Measurements from ENCODE around the gene ZNF280C. TPM values are rescaled to one million over a fixed set of nuclear protein-coding genes. Genes with fewer than 3 reads are reported as not detected.
A peak's percentile ranks its signal among the peaks of the same experiment; 100 is the strongest.

The ZNF280C gene
- total RNA-seq, 1 donor from 2014 or later: 1.5 TPM

DNA sequence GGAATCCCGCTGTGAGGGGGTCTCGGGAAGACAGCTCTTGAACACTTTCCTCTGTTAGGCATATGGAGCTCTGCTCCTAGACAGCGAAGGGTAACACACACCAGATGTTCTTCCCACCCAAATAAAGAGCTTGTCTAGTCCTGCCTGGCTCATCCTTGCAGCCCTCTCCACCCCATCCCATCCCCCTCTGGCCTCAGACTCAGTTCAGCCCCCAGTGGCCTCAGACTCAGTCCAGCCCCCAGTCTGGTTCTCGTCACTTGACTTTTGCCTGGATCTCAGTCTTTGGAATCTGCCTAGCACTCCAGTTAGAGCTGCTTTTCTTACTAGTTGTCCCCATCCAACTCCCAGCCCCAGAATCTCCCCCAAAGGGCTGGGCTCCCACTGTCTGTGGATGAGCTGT, 82.0 kb downstream of the ZNF280C start:
- no peak for ATAC-seq
- DNase-seq (ENCODE audit: missing footprints): no peak

DNA sequence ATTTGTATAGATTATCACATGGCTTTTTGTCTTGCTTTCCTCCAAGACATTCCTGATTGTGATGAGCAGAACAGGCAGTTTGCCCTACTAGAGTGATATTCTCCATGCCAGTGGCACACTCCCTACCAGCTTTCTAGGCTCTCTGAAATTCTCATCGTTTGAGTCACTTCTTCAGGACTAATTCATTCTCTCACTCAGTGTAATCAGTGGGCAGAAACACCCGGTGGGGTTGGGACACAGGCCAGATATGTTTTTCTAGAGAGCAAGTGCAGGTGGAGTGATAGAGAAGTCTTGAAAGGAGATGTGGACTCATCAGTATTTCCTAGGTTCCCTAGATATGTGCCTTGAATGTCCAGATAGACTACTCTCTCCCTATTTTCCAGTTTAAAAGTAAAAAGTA, 83.8 kb downstream of the ZNF280C start:
- intact Hi-C loops (cut with DNase I): no loop called here
- ATAC-seq: no peak
- DNase-seq (ENCODE audit: missing footprints): no peak

More for the DNA sequence above, 82.0 kb downstream of the ZNF280C start:
- intact Hi-C loops (cut with DNase I): no loop called here

DNA sequence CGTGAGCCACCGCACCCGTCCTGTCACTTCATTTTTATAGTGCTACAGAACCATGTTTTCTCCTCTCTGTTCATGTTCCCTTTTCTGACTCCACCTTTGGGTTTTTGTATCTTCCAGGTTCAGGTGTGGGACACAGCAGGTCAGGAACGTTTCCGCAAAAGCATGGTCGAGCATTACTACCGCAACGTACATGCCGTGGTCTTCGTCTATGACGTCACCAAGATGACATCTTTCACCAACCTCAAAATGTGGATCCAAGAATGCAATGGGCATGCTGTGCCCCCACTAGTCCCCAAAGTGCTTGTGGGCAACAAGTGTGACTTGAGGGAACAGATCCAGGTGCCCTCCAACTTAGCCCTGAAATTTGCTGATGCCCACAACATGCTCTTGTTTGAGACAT, 84.5 kb downstream of the ZNF280C start:
- intact Hi-C loops (cut with DNase I): no loop called here
- no peak for DNase-seq (ENCODE audit: missing footprints)
- no peak for ATAC-seq

DNA sequence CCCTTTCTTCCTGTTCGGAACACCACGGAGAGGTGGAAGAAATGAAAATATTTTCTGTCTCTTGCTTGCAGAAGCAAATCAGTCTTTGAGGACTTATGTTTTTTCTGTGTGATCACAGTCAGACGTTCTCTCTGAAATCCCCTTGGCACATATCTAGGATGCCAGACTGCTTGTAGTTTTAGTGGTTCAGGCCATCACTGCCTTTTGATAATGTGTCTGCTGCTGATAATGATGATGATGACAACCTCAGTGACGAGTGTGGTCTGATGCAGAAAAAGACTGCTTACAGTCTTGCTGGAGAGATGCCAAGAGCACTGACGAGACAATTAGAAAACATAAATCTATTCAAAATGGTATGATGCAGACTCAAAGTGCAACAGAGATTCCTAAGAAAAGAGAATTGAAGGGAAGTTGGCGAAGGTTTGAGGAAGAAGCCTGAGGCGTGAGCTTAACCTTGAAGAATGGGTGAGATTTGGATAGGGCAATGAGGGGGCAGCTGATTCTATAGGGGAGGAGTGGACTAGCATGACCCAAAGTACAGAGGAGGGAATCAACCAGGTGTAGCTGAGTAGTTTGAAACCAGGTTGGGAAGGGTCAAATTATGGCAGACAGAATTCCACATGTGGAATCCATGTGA, 89.0 kb downstream of the ZNF280C start:
- ATAC-seq: no peak
- intact Hi-C loops (cut with DNase I): no loop called here
- DNase-seq (ENCODE audit: missing footprints): no peak

DNA sequence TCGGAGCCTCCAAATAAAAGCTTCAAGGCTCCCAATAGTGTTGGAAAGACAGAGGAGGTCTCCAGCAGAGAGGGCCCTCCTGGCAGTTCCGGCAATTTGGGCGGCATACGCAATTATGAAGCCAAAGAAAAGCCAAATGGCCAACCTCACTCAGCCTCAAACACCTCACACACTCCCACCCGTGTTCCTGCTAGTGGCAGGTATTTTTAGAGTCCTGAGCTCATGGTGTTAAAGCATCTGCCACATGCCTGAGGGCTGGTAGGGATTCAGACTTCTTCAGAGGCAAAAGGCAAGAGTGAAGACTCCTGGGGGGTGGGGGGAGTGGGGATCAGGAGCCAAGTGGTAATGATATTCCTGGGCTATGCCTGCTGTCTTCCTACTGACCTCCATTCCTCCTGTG, 89.5 kb downstream of the ZNF280C start:
- no peak for ATAC-seq
- no peak for DNase-seq (ENCODE audit: missing footprints)
- intact Hi-C loops (cut with DNase I): no loop called here

DNA sequence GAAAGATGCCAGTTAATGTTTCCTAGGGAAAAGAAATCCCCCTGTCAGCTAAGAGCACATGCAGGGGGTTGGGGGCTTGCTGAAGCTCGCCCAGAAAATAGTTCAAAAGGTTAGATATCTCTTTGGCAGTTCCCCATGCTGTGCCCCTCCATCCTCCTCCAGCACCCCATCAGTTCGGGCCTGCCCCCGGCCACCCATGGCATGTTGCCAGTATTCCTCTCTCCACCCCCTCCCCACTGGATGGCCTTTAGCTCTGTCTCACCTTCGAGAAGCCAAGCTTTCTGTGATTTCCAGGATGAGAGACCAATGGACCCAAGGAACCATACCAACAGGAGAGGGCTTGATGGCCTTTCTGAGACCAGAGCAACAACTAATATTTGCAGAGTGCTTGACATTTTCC, 91.8 kb downstream of the ZNF280C start:
- intact Hi-C loops (cut with DNase I): no loop called here
- DNase-seq (ENCODE audit: missing footprints) (no peak), ATAC-seq (no peak)

DNA sequence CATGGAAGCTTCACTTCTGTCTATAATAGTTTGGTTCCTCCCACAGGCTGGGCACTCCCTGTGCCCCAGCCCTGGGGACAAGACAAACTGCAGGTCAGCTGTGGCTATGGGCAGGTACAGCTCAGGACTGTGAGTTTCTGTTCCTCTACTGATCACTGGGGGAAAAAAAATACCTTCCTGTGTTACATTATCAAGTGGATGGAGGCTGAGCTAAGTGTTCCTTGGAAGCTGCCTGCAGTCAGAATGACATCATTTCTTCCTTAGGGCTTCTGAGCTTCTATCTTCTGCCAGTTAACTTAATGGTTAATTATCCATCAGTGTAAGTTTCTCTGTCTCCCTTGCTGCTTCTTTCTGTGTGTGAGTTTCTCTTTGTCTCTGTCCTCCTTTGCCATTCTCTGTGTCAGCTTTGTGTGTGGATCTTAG, 92.3 kb downstream of the ZNF280C start:
- intact Hi-C loops (cut with DNase I): no loop called here
- DNase-seq (ENCODE audit: missing footprints): no peak
- ATAC-seq: no peak

DNA sequence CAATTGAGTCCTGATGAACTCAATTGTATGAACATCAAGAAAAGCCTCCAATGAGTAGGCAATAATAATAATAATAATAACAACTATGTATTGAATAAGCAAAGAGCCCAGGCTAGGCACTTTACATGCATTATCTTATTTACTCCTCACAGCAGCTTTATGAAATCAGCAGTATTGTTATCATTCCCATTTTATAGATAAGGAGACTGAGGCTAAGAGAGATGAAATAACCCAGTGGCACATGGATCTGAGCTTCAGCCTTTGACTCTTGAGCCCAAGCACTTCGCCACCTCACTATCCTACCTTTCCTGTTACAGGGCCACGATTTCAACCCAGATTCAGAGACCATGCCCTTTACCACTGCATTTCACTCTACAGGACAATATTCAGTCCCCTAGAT, 93.8 kb downstream of the ZNF280C start:
- ATAC-seq (no peak), DNase-seq (ENCODE audit: missing footprints) (no peak)
- intact Hi-C loops (cut with DNase I): no loop called here

DNA sequence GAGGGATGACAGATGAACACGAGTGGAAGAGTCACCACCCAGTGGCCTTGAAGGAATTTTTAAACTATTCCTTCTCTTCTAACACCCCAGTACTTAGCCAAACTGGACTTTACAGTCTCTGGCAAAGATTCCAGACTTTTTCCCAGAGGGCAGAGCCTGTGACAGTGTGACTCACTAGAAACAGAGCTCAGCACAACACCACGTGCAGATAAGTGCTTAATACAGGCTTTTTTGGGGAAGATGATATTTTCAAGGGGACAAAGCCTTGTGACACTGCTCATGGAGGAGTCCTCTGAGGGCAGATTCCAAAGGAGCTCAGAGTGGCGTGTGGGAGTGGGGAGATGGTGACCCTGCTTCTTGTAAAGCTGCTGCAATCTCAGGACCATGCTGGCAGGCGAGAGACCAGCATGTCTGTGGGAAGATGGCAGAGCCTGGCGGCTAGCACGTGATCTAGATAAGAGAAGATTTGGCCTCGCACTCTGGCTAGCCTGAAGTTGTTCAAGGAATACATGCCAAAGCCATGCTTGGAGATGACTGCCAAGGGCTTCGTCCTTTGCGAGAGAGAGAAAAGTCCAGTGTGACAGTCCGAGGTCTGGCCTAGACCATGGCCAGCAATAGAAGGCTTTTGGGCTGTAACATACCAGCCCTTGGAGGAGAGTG, 94.5 kb downstream of the ZNF280C start:
- intact Hi-C loops (cut with DNase I): no loop called here
- ATAC-seq (peak; percentile 89), DNase-seq (ENCODE audit: missing footprints) (peak; percentile 72)

DNA sequence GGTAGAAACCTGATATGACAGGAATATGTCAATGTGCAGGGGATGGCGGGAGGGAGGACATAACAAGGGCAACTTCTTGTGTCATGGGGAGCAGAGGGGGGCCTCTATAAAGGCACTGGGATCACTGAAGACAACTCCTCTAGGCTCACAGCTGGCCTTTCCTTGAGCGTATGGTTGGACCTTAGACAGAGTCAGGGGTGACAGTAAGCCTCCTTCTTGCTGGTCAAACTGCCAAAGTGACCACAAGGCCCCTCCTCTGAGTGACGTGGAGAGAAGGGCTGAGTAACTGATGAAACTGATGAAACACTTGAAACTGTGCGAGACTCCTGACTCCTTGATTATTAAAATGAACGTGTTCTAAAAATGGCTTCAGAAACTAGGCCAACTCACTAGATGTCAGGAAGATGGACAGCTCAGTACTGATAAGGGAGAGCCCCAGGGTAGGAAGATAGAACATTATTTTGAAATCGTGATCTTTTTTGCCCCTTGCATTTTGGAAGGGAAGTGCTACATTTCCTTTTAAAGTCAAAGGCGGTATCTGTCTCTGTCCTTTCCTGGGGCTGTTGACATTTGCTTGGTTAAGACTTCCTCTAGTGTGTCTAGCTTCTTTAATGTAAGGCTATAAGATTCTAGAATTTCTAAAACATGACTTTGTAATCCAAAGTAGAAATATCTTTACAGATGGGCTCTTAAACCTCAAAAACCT, 95.4 kb downstream of the ZNF280C start:
- intact Hi-C loops (cut with DNase I): no loop called here
- peak; percentile 67 for ATAC-seq
- DNase-seq (ENCODE audit: missing footprints): no peak

DNA sequence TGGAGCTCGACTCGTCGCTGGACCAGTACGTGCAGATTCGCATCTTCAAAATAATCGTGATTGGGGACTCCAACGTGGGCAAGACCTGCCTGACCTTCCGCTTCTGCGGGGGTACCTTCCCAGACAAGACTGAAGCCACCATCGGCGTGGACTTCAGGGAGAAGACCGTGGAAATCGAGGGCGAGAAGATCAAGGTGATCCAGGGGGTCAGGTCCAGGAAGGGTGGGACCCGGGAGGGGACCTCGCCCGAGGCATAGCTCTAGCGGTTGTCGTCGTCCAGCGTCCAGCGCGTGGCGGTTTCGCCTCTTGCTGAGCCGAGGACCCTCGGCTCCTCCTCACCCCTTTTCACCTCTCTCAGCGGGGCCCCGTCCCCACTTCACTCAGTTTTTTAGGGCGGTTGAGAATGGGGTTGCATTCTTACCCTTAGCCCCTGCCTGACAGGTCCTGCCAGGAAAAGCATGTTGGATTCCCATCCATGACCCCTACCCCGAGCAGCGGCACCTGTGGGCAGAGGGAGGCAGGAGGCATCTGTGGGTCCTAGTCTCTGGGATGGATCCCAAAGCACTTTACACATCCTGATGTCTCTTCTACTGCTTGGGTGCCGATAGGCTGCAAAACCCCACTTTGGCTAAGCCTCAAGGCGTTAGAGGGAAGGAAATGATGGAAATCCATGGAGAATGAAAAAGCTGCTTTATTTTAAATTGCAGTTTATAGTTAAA, 96.4 kb downstream of the ZNF280C start:
- intact Hi-C loops (cut with DNase I): no loop called here
- ATAC-seq: no peak

DNA sequence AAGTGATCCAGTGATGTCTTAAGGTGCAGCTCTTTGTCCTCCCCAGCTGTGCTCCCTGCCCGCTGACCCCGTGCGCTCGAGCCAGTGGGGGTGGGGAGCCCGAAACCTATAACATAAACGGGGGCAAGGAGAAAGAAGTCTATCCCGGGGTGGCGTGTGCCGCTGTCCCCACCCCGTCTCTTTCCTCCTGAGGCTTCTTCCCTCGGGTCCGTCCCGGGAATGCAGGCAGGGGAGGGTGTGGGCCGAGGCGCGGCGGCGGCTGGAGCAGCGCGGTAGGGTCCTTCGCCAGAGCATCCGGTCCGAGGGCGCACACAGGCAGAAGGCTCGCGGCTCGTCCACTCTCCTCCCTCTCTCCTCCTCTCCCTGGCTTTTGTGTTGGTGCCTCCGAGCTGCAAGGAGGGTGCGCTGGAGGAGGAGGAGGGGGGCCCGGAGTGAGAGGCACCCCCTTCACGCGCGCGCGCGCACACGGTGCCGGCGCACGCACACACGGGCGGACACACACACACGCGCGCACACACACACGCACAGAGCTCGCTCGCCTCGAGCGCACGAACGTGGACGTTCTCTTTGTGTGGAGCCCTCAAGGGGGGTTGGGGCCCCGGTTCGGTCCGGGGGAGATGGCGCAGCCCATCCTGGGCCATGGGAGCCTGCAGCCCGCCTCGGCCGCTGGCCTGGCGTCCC, 97.1 kb downstream of the ZNF280C start, which contains the start of gene RAB33A:
TSS of gene RAB33A (plus strand) at position 517 of the 681 bp plus-strand sequence. CDS start at position 618, 101 bp downstream.
- no peak for DNase-seq (ENCODE audit: missing footprints)
- intact Hi-C loops (cut with DNase I): no loop called here
- ATAC-seq: no peak

More for the DNA sequence above, 96.4 kb downstream of the ZNF280C start:
- DNase-seq (ENCODE audit: missing footprints): no peak

DNA sequence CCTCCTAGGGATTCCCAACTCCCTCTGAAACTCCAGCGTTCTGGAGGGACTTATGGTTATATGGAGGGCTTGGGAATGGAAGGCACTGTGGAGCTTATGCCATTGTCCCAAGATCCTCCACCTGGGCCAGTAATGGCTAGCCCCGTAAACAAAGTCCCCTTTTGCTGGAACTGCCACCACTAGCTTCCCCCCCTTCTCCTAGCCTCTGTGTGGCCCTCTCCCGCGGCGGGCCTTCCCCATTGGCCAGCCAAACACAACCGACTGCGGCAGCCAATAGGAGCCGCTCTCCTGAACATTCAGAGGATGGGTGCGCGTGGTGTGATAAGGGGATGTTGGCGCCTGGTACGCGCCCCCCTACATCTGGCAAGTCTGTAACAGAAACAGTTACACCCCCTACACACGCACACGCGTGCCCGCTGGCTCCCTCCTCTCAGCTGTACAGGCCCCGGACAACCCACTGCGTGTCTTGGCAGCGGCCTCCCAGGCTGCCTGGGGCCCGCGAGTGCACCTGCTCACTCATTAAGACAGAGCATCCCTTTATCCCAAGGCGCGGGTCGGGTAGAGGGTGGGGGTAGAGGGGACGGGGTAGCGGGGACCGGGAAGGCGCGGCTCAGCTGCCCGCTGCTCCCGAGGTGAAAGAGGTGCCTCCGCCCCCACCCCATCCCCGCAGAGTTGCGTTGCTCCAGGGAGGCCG, 97.8 kb downstream of the ZNF280C start:
- DNase-seq (ENCODE audit: missing footprints) (peak; percentile 75), ATAC-seq (no peak)
- intact Hi-C loops (cut with DNase I): no loop called here

DNA sequence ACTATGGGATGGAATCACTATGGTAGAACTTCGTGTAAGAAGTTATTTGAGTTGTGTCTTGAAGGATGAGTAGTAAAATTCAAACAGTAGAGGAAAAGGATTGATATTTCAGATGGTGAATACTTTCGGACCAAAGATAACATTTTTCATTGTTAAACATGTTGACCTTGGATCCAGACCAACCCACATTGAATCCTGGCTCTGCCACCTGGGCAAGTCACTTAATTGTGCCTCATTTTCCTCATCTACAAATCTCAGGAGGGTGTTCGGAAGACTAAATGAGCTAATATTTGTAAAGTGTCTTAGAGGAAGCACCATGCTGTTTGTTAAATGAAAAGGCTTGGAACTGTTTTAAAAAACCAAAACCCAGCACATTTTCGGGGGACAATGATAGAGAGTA, 101.7 kb downstream of the ZNF280C start:
- ATAC-seq (no peak), DNase-seq (ENCODE audit: missing footprints) (no peak)
- intact Hi-C loops (cut with DNase I): no loop called here

DNA sequence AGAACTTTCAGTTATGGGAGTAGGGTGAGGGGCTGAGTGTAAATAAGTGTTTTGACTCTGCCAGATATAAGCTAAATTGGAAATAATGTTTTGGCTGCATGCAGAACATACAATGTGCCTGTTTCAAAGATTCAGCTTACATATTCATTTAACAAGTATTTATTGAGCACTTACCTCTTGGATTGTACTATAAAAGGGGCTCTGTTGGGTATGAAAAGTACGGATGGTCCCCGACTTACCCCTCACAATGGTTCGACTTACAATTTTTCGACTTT, 102.3 kb downstream of the ZNF280C start:
- DNase-seq (ENCODE audit: missing footprints) (no peak), ATAC-seq (no peak)
- intact Hi-C loops (cut with DNase I): no loop called here

DNA sequence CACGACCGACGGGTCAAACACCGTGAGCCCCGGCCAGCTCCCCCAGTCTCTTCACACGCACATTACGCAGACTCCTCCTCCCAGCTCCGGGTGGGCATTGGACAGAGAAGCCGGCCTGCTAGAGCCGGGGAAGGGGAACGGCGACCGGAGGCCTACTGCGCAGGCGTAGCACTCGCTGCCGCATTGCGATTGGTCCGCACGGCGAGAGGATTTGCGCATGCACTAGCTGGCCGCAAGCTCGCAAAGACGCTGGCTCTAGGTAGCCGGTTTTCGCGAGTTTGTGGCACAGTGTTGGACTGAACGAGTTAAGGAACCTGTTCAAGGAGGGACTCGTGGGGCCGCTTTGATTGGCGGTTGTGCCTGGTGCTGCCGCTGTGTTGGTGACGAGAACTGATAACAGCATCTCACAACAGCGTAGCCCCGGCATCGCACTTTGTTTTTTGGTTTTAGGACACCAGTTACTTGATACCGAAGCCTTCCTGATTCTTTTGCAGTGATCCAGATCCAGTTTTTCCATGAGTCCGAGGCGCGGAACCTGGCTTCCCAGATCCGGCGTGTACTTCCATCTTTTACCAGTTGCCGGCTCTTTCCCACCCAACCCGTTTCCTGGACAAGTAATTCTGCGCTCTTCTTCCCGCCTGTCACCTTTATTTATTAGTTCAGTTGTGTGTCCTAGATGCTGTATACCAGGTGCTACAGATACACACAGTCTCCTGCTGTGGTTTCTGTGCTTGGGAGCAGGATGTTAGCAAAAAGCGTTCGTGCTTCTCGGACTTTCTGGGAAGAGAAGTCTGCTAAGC, 102.8 kb downstream of the ZNF280C start, which contains the start of gene AIFM1:
TSS of gene AIFM1 (minus strand) at position 139 of the 800 bp plus-strand sequence. CDS start 185 bp downstream, outside the sequence.
- DNase-seq (ENCODE audit: missing footprints) (peak; percentile 95), ATAC-seq (peak; percentile 99)
- intact Hi-C loops (cut with DNase I): loop anchor here (2.0 kb wide), 1 partner anchor 41 kb away; no protein-coding TSS in a partner anchor

DNA sequence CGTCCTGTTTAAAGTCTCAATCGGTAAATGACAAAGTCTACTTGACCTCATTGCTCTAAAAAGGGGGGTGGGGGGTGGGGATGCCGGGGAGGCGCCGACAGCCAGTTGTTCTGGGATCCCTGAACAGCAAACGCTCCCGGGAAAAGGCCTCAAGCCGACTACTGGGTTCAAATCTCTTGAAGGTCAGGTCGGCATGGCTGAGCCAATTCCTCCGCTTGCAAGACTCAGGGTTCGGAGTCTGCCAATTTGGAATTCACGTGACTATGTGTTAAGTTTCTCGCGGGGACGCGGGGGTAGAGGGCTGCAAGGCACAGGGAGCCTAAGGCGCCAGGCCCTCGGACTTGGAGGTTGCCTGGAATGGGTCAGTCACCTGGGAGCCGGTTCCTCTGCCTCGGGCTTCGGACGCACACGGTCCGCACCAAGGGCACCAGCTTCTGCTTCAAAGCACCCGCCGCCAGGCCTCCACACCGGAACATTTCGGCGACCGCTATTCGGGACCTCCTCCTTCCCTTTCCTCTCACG, 103.5 kb downstream of the ZNF280C start:
- ATAC-seq: no peak
- DNase-seq (ENCODE audit: missing footprints): no peak
- intact Hi-C loops (cut with DNase I): loop anchor here (2.0 kb wide), 1 partner anchor 40 kb away; no protein-coding TSS in a partner anchor
